Vagina (tissue), 2 donors: ENCODE data around the gene LCE6A. TPM values are rescaled to one million over a fixed set of nuclear protein-coding genes. Genes with fewer than 3 reads are reported as not detected.

Experiments used
- DNase-seq, 2 donors: peaks; one replicate each; pipeline ENCODE4 v3.0.0-alpha.2; 2017; ENCODE audit errors: extremely low spot score in 2 of 2
- H3K27ac ChIP-seq: fragments of 200-600 bp; sonication (generic); one replicate; pipeline ENCODE4 v1.5.1; 2019
- H3K27me3 ChIP-seq: fragments of 200-600 bp; sonication (generic); one replicate; pipeline ENCODE4 v1.5.1; 2019
- H3K36me3 ChIP-seq, 2 donors: fragments of 200-600 bp; sonication (generic); one replicate each; pipeline ENCODE4 v1.5.1; 2017 to 2019
- H3K4me1 ChIP-seq: fragments of 200-600 bp; sonication (generic); one replicate; pipeline ENCODE4 v1.5.1; 2019
- H3K4me3 ChIP-seq, 2 donors: fragments of 200-600 bp; sonication (generic); 1 replicate in 1 of 2; 2 replicates in 1 of 2; pipeline ENCODE4 v1.5.1; 2016 to 2019
- H3K9me3 ChIP-seq: fragments of 200-600 bp; sonication (generic); one replicate; pipeline ENCODE4 v1.5.1; 2019
- POLR2A ChIP-seq, 2 donors: fragments of 450-650 bp; IDR thresholded peaks; one replicate each; pipeline ENCODE4 v1.6.1; 2017; ENCODE audit warnings: antibody characterized with exemption in 2 of 2, mild to moderate bottlenecking in 2 of 2, moderate library complexity in 2 of 2
- POLR2AphosphoS5 ChIP-seq, 2 donors: sonication (generic); formaldehyde crosslinking; IDR thresholded peaks; one replicate each; pipeline ENCODE4 v1.9.0; 2017; ENCODE audit warnings: antibody characterized with exemption in 2 of 2, mild to moderate bottlenecking in 2 of 2, low read depth in 1 of 2; ENCODE audit not compliant: insufficient read depth in 1 of 2
- intact Hi-C: fragments of 100-400 bp; cut with DNase I; formaldehyde crosslinking; loops from one replicate; pipeline ENCODE4 v1.15.1; 2023
- total RNA-seq: library from RNA; depleted of rRNA; stranded (reverse); fragments of >200 nt; gene quantifications from one replicate; pipeline ENCODE4 v1.2.3, GENCODE V29; 2016
- TF ChIP-seq, protein P1 (sequence below), 3 experiments: fragments of 450-650 bp in 2 of 3; fragments of 200-600 bp in 1 of 3; sonication (generic) in 1 of 3; IDR thresholded peaks; one replicate each; pipeline ENCODE4 v1.5.1; 2017 to 2019; ENCODE audit warnings: antibody characterized with exemption in 3 of 3, mild to moderate bottlenecking in 2 of 3, moderate library complexity in 2 of 3

The LCE6A gene
- total RNA-seq, 1 donor from 2014 or later = not detected

DNA sequence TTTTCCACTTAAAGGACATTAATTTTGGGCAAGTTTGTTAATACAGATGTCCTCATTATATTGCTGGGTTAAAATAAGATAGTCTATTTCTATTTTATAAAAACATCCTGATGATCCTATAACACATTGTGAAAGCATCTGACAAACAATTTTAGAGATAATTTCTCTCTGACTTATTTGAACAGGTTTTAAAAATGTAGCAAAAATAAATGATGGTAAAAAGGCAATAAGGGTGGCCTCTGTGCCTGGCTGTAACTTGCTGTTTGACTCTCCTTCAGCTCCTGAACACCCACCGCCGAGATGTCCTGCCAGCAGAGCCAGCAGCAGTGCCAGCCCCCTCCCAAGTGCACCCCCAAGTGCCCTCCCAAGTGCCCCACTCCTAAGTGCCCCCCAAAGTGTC is 15.5 kb upstream of the LCE6A start, which contains the start of gene LCE1A:
Gene LCE1A (plus strand): TSS at position 301 of the 400 bp plus-strand sequence. CDS start 0 bp downstream, at position 301.
- TF ChIP-seq, protein P1, sequence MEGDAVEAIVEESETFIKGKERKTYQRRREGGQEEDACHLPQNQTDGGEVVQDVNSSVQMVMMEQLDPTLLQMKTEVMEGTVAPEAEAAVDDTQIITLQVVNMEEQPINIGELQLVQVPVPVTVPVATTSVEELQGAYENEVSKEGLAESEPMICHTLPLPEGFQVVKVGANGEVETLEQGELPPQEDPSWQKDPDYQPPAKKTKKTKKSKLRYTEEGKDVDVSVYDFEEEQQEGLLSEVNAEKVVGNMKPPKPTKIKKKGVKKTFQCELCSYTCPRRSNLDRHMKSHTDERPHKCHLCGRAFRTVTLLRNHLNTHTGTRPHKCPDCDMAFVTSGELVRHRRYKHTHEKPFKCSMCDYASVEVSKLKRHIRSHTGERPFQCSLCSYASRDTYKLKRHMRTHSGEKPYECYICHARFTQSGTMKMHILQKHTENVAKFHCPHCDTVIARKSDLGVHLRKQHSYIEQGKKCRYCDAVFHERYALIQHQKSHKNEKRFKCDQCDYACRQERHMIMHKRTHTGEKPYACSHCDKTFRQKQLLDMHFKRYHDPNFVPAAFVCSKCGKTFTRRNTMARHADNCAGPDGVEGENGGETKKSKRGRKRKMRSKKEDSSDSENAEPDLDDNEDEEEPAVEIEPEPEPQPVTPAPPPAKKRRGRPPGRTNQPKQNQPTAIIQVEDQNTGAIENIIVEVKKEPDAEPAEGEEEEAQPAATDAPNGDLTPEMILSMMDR (IDR thresholded peaks at IDR 0.05) = no peak
- no peak for TF ChIP-seq POLR2A (IDR thresholded peaks at IDR 0.05)
- no peak for TF ChIP-seq POLR2AphosphoS5 (IDR thresholded peaks at IDR 0.05; ENCODE audit: insufficient read depth in 1 of 2, low read depth in 1 of 2)
- H3K4me3 ChIP-seq = no peak within 1 kb of the TSS
- no peaks in the 10 kb centered on the region for H3K36me3 ChIP-seq
- H3K27me3 ChIP-seq = no peaks in the 10 kb centered on the region
- no peak within 1 kb of the TSS for H3K27ac ChIP-seq
- intact Hi-C loops = no loop called here
- H3K9me3 ChIP-seq = no peaks in the 10 kb centered on the region
- H3K4me1 ChIP-seq = no peaks in the 10 kb centered on the region
- DNase-seq = no peak

DNA sequence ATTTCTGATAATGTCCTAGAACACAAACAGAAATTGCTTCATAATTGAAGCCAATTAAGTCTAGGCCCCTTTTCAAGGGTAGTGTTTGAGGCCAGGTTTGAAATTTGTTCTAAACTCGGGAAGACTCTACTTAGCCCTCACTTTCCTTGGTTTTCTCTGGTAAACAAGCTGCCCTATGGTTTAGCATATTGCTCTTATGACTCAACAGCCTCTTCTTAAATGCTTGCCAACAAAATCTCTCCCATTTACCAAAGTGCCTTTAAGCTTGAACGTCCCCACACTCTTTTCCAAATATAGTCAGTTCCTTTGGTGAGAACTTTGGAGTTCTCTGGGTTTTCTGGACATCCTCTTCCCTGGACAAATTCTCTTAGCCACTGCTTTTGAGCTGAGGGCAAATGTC is 5.8 kb upstream of the LCE6A start:
- no peaks in the 10 kb centered on the region for H3K9me3 ChIP-seq
- TF ChIP-seq POLR2A (IDR thresholded peaks at IDR 0.05) (no peak), POLR2AphosphoS5 (IDR thresholded peaks at IDR 0.05; ENCODE audit: insufficient read depth in 1 of 2, low read depth in 1 of 2) (no peak)
- TF ChIP-seq, protein P1 (IDR thresholded peaks at IDR 0.05) = no peak

DNA sequence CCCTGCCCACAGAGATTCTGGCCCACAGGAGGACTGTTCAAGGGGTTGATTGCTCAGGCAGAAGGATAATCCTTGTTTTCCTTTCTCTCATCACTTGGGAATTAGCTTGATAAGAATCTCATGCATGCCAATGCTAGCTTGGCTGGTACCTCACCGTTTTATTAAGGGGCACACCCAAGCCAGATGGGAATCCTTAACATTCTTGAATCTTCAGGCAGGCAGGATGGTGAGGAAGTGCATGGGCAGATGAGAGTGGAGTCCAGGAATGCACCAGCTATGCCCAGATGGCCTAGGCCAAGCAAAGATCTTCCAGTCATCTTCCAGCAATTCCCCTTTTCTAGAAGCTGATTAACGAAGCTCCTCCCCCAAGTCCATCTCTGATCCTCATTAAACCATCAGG is 13.0 kb downstream of the LCE6A start:
- no peaks in the 10 kb centered on the region for H3K27me3 ChIP-seq
- H3K4me1 ChIP-seq = no peaks in the 10 kb centered on the region
- intact Hi-C loops = no loop called here
- TF ChIP-seq, protein P1 (IDR thresholded peaks at IDR 0.05) = no peak
- TF ChIP-seq POLR2A (IDR thresholded peaks at IDR 0.05) (no peak), POLR2AphosphoS5 (IDR thresholded peaks at IDR 0.05; ENCODE audit: insufficient read depth in 1 of 2, low read depth in 1 of 2) (no peak)
- H3K27ac ChIP-seq = no peak overlapping the region
- H3K9me3 ChIP-seq = no peaks in the 10 kb centered on the region
- no peak overlapping the region for H3K4me3 ChIP-seq
- no peaks in the 10 kb centered on the region for H3K36me3 ChIP-seq
- DNase-seq = no peak

More for the DNA sequence above, 5.8 kb upstream of the LCE6A start:
- no peaks in the 10 kb centered on the region for H3K36me3 ChIP-seq
- no peak overlapping the region for H3K27ac ChIP-seq
- no peak overlapping the region for H3K4me3 ChIP-seq
- intact Hi-C loops = no loop called here
- no peaks in the 10 kb centered on the region for H3K4me1 ChIP-seq
- no peak for DNase-seq
- H3K27me3 ChIP-seq = no peaks in the 10 kb centered on the region

DNA sequence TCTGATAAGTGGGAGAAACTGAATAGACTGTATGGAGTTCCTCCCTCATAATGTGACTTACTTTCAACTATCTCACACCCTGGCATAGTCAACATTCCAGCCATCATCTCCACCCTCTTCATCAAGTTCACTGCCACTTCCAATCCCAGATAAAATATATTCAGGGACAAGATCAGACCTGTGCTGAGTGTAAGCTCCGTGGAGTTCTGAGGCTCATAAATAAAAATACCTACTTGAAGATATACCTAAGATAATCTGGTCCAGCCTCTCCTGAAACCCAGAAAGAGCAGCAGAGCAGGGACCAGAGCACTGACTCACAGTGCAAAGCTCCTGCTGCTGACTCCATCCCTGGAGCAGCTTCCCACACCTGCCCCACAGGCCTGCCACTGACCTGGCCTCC is 15.4 kb downstream of the LCE6A start:
- Histone ChIP-seq H3K4me1 (no peaks in the 10 kb centered on the region), H3K36me3 (no peaks in the 10 kb centered on the region), H3K9me3 (no peaks in the 10 kb centered on the region), H3K27ac (no peak overlapping the region), H3K27me3 (no peaks in the 10 kb centered on the region), H3K4me3 (no peak overlapping the region)
- TF ChIP-seq POLR2A (IDR thresholded peaks at IDR 0.05) = no peak
- TF ChIP-seq POLR2AphosphoS5 (IDR thresholded peaks at IDR 0.05; ENCODE audit: insufficient read depth in 1 of 2, low read depth in 1 of 2) = no peak
- TF ChIP-seq, protein P1 (IDR thresholded peaks at IDR 0.05) = no peak
- no peak for DNase-seq
- intact Hi-C loops = no loop called here

- Histone ChIP-seq H3K27ac (no peak within 1 kb of the TSS), H3K9me3 (no peaks in the 10 kb centered on the region), H3K4me3 (no peak within 1 kb of the TSS), H3K27me3 (no peaks in the 10 kb centered on the region), H3K36me3 (no peaks in the 10 kb centered on the region), H3K4me1 (no peaks in the 10 kb centered on the region)
- intact Hi-C loops = no loop called here
- no peak for TF ChIP-seq POLR2A (IDR thresholded peaks at IDR 0.05)
- TF ChIP-seq POLR2AphosphoS5 (IDR thresholded peaks at IDR 0.05; ENCODE audit: insufficient read depth in 1 of 2, low read depth in 1 of 2) = no peak
- TF ChIP-seq, protein P1 (IDR thresholded peaks at IDR 0.05) = no peak
- DNase-seq = no peak
Measured at GRCh38 chr1:152859696-152860095, 17.0 kb downstream of the LCE6A start, which contains the start of gene LCE7A. Gene LCE7A, plus strand, starts transcription at chr1:152859996. Its CDS starts 702 bp downstream, at chr1:152860698.
